ENCODE results near the gene APOE.

The APOE gene

GRCh38 chr19:44954649-44955504, 49.3 kb downstream of the APOE start, which contains the start of gene CLPTM1:
TSS of gene CLPTM1 (plus strand) at chr19:44955380. CDS start at chr19:44955396, 16 bp downstream.
- DNase-seq = peak; percentile 96 to 97

- DNase-seq = no peak
These were observed 50.2 kb downstream of the APOE start for GRCh38 chr19:44955505-44956439.

- no peak for DNase-seq
These were observed 51.9 kb downstream of the APOE start for GRCh38 chr19:44957526-44957925.

- DNase-seq = no peak
These were observed 52.5 kb downstream of the APOE start for GRCh38 chr19:44958090-44958489.

Measured in stimulated activated CD4-positive, alpha-beta T cell treated with anti-CD3 and anti-CD28 coated beads, Interleukin-2, amount 100 ng/mL, for 24 hours (primary cell).